NCI-H2227 (cell line): ENCODE data around the gene HEXIM2.
A peak's percentile ranks its signal among the peaks of the same experiment; 100 is the strongest.
"Not testable (repeated sequence)": the region's sequence is repeated elsewhere in the genome, so short reads cannot be mapped to it uniquely, and the experiment has no call there.

Experiments used
- DNase-seq: peaks from one replicate; lab custom pipeline; 2025; ENCODE audit not compliant: unreplicated experiment; lab: John Stamatoyannopoulos, UW

Gene HEXIM2, protein sequence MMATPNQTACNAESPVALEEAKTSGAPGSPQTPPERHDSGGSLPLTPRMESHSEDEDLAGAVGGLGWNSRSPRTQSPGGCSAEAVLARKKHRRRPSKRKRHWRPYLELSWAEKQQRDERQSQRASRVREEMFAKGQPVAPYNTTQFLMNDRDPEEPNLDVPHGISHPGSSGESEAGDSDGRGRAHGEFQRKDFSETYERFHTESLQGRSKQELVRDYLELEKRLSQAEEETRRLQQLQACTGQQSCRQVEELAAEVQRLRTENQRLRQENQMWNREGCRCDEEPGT

DNA sequence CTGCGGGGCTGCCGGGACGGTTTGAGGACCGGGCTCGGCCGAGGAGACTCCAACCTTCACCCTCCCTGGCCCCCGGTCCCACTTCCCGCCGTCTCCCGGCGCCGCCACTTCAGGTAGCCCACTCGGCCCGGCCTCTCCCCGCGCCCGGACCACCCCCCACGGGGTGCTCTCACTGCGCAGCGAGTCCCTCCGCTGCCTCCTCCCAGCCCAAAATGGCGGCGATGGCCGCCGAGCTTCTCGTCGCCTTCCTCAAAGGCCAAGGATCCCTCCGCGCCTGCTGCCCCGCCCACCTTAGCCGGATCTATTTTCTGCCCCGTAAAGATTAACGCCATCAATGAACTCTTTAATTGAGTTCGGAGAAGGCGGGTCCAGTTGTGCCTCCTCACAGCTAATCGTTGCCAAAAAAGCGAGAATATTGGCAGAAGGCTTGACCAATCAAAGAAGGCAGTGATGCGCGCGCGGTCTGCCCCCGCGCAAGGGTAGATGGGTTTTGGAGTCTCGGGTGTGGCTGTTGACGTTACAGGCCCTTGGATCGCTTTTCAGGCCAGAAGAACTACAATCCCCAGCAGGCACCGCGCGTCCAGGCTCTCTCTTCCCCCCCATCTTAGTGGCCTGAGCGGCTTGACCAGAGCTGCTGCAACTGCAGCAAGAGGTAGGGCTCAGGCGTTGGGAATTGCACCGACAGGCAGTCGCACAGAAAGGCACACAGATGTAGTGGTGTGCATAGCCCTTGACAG, at the start of gene HEXIM2:
HEXIM2 (plus strand) TSS at position 588 of the 737 bp plus-strand sequence. CDS start 919 bp downstream, outside the sequence.
- DNase-seq: peak; percentile 100

DNA sequence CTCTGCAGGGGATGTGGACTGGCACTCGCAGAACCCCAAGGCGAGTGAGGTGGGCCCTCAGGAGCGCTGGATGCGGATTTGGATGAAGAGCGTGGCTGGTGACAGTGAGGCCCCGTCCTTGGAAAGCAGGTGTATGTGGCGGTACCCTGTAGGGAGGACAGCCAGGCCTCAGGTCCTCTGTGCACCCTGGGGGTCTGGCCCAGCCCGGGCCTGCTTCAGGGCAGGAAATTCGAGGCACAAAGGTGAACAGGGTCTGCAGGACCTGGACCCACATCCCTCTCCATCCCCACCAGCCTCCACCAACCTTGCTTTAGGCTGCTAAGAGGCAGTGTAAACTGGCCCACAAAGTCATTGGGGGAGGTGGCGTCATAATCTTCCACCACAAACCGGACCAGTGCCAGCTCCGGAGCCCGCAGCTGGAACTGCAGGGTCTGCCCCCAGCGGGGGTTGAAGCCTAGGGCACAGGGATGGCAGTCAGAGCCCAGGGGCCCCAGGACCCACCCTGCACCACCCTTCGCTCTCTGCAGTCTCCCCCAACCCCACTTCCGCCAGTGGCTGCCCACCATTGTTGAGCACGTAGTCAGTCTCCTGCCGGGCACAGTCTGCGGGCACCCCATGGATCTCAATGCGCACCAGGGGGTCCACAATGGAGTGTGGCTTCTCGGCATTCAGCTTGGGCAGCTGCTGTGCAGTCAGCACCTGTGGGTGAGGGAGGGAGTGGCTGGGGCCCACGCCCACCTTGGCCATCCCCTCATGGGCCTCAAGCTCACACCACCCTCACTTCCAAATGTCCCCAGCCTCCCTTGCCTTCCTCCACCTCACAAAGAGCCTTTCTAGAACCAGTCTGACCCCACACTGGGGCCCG, 48.9 kb upstream of the HEXIM2 start:
- DNase-seq: no peak

DNA sequence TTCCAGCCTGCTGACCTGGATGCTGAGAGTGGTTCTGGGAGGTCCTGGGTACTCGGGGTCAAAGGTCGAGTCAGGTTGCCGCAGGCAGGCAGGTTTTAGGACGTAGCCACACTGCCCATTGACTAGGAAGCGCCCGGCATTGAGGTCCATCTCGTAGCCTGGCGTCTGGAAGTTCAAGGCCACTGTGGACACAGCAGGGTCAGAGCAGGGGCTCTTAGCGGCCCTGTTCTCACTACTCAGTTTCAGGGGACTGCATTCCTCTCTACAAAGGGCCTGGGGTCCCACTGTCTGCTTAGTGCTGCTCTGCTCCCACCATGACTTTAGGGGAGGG, 48.3 kb upstream of the HEXIM2 start:
- no peak for DNase-seq

DNA sequence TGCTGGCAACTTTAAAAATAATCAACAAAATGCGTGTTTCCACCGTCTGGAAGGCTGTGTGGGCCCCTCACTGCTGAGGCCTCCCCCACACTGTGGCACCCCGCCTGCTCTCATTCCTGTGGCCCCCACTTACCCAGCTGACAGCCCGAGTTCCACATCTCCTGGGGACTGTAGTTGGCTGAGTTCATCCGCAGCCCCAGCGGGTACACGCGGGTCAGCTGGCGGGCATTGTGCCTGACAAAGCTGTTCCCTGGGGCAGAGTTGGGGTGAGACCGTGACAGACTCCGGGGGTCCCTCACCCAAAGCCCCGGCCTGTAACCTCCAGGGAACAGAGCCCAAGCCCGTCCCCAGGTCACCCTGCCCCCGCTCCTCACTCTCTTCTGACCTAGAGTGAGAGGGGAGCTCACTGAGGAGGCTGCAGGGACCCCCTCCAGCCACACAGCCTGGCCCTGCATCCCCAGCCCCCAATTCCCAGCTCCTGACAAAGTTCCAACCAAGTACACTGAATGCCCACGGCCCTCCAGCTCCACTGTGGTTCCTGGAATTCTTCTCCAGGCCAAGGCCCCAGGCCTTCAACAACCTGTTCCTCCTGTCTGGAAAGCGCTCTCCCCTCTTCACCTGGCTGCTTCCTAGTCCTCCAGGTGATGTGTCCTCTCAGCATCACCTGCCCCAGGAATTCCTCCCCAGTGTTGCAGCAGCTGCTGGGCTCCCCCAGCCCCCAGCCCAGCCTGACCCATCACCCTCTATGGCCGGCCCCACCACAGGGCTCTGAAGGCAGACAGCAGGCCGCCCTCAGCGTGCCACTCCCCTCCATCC, 47.4 kb upstream of the HEXIM2 start:
- DNase-seq: no peak

DNA sequence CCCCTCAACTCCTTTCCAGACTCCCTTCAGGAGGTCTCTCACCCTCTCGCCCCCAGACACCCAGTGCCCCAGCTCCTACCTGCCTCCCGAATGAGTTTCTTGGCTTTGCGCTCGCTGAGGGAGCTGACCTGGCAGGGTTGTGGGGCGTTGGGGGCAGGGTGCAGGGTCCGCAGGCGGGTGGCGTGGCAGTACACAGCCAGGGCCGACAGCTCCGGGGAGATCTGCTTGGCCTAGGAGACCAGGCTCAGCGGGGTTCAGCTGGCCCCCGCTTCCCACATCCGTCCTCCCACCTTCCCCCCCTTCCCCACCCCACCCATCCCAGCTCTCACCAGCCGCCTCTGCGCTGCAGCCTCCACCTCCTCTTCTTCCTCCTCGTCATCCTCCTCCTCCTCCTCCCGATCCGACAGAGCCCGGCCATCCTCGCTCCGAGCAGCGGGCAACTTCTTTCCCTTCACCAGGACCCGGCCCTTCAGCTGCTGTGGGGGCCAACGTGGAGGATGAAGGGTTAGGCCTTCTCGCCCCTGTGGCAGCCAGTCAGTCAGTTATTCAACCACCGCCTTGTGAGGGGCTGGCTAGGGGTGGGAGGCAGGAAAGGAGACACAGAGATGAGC, 46.6 kb upstream of the HEXIM2 start:
- no peak for DNase-seq

DNA sequence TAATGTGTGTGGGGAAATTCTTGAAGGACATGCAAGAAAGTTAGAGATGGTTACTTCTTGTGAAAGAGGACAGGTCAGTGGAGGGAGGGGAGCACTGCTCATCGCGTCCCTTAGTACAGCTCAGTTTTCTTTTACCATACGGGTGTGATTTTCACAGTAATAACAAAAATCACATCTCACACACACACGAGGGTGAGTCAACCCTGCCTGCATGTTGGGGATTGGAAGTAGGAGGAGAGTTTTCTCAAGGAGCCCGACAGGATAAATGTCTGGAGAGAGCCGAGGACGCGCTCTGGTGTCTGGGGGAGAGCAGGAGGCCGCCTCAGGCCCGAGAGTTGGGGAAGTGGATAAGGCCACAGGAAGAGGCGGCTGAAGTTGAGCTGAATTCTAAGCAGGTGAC, 45.8 kb upstream of the HEXIM2 start:
- no peak for DNase-seq

DNA sequence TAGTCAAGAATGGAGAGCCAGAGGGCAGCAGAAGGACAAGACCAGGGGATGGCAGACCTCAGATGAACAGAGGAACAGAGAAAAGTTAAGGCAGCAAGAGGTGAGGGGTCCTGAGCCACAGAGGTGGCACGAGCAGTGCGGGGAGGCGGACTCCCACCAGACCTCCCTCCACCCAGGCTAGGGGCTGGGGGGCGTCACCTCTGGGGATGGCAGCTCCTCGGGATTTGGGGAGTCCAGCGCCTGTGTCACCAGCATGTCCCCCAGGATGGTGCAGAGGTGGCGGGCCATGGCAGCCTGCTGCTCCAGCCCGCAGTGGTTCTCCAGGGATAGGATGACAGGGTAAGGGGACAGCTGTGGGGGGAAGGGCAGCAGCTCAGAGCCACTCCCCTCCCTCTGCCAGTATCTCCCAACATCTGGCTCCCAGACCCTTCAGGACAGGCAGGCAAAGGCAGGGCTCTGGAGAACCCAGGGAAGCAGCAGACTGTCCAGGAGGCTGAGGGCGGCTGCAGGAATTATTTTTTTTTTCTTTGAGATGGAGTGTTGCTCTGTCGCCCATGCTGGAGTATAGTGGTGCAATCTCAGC, 45.1 kb upstream of the HEXIM2 start:
- no peak for DNase-seq

DNA sequence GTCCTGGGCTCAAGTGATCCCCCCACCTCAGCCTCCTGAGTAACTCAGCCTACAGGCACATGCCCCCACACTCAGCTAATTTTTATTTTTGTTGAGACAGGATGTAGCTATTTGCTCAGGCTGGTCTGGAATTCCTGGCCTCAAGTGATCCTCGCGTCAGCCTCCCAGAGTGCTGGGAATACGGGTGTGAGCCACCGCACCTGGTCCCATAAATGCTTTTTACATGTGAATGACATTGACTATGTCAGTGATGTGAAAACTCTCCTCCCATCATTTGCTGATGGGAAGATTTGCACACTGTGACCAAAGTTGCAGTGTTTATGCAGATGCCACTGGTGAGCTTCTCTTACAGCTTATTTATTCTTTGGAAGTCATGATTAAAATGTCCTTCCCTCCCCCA, 44.3 kb upstream of the HEXIM2 start:
- no peak for DNase-seq

DNA sequence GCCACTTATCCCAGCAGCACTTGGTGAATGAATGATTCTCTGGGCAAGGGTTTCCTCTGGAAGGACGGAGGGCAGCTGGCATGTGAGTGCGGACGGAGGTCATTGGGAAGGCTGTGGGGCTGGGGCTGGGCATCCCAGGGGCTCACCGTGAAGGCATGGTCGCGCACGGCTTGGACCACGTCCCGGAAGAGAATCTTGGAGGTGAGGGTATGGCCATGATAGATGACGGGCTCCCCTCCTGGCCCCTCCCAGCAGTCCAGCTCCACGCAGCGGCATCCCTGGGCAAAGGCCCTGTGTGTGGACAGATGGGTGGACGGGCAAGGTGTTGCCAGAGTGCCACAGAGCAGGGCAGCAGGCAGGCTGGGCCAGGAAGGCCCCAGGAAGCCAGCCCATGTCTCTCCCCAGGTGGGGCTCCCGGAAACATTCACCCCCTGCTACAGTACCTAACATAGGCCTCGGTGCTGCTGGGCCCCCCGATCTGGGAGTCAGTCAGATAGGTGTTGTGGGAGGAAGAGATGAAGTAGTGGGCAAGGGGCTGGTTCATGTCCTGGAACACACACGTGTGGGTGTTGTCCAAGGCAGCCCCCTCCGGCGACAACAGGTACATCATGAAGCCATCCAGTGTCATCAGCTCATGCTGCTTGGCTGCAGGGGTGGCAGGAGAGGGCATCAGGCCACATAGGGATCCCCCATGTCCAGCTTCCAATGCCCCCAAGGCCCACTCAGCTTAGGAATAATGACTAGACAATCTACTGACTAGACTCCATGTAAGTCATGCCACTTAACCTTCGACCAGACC, 43.6 kb upstream of the HEXIM2 start:
- DNase-seq: no peak

DNA sequence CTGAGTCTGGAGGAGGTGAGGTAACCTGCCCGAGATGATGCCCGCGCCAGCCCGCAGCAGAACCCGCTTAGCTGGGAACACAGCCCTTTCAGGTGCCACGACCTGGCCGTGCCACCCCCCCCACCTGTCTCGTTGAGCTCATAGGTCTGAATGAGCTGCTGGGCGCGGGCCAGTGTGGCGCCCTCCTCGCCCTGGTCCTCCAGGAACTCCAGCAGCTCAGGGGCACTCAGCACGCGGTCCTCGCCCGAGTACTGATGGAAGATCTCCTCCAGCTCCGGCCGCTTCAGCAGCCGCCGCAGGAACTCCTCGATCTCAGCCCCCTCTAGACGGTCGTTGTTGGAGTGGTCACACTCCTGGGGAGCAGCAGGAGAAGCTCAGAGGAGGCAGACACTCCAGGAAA, 43.0 kb upstream of the HEXIM2 start:
- no peak for DNase-seq

DNA sequence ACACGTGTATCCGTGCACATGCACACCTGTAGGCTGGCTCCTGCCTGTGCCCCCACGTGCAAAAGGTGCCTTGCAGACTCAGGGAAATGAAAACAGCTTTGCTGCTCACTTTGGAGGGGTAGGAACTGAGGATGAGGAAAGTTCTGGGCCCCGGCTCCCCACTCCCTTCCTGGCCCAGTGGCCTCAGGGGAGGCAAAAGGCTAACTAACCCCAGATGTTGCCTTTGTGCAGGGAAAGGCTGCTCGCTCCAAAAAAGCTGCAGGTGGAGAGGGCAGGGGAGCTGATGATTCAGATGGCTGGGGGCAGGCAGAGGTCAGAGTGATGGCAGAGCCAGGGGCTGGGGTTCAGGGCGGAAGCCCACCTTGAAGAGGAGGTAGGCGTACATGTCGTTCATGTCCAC, 41.7 kb upstream of the HEXIM2 start:
- DNase-seq: no peak

DNA sequence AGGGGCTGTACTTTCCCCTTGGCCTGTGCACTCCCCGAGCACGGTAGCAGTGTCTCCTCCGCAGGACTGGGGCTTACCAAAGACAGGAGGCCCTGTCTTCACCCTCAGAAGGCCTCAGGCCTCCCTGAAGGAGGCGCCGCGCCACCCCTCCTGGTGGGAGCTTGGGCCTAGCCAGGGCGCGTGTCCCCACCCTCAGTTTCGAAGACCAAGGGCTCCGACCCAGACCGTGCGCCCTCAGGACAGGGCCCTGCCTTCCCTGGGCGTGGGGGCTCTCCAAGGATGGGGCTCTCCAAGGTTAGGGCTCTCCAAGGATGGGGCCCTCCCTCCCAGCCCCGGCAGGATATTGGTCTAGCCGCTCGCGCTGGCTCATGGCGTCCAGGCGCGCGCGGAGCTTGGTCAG, 41.1 kb upstream of the HEXIM2 start:
- DNase-seq: no peak

DNA sequence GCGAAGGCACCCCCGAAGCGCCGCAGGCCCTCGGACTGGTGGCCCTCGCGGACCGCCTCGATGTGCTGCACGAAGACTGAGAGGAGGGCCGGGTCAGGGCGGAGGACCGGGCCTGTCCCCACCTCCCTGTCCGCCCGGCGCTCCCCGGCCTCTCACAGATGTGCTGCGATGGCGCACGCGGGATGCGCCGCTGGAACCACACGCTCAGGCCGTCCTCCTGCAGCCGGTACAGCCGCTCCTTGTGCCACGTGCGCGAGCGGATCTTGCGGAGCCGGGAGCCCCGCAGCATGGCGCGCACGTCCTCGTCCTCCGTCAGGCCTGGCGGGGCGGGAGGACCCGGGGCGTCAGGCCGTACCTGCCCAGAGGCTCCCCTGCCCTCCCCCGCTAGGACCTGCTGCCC, 40.6 kb upstream of the HEXIM2 start:
- no peak for DNase-seq

DNA sequence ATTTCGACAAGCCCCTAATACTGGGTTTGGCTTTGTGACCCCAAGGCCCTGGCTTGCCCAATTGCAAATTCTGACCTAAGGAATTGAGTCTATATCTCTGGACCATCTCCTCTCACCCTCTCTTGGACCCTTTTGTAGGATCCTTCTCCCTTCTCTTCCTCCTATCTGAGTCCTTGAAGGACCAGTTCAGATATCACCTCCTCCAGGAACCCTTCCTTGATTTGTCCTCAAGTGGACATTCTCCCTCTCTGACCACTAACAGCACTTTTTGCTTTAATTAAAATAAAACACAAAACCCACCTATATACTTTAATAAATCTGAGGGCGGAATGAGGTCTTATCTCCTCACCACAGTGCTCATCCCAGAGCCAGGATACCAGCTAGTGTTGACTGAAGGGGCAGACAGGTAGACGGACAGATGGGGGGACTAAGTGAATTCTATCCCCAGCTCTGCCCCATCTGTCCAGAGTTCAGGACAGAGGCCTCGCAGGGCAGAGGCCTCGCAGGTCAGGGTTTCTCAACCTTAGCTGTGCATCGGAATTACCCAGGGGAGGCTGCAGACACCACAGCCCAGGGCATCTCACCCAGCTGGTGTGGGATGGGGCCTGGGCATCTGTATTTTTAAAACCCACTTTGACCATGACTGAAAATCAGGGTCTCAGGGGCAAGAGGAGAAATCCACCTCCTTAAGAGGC, 38.5 kb upstream of the HEXIM2 start:
- no peak for DNase-seq

DNA sequence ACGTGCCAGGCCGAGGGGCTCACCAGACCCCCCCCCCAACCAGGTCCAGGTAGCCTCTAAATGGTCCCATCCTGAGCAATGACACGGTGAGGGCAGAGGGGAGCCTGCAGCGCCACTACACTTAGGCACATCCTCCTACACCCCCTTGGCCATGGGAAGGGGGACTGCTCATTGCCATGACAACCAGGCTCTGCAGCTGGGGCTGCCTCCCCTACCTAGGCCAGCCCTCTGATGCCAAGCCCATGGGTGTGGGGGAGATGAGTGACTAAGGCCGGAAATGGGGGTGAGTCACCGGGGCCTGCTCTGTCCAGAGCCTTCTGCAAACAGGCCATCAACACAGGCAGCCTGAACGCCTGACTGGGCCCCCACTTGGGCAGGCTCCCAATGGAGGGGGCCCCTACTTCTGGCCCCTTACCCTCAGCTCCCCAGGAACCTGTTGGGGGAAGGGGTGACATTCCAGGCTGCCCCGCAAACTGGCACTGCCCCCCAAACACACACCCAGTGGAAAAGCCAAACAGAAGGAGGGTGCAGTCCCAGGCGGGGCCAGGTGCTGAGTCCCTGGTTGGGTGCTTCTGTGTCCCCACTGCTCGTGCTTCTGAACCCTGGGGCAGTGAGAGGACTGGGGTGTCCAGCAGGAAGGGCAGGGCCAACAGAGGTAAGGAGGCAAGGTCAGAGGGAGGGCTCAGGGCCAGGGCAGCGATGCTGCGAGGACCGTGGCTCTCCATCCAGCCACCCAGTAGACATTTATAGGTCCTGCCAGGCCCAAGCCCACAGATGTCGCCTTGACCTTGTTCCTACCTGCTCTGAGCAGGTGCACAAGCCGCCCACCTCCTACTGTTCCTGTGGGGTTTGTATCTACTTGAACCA, 37.5 kb upstream of the HEXIM2 start:
- peak; percentile 55 for DNase-seq

DNA sequence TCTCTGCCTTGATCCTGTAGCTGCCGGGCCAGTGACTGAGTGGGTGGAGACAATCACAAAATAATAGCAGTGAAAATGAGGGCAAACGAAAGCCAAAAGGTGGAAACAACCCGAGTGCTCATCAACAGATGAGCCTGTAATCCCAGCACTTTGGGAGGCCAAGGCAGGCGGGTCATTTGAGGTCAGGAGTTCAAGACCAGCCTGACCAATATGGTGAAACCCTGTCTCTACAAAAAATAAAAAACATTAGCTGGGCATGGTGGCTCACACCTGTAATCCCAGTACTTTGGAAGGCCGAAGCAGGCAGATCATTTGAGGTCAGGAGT, 36.9 kb upstream of the HEXIM2 start:
- DNase-seq: not testable (repeated sequence)

DNA sequence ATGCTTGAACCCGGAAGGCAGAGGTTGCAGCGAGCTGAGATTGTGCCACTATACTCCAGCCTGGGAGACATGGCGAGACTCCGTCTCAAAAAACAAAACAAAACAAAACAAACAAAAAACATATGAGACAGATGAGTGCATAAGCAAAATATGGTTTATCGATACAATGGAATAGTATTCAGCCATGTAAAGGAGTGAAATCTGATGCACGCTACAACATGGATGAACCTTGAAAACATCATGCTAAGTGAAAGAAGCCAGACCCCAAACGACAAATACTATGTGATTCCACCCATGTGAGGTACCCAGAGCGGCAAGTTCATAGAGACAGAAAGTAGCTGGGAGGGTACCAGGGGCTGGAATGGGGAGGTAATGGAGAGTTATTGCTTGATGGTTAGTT, 36.2 kb upstream of the HEXIM2 start:
- no peak for DNase-seq

DNA sequence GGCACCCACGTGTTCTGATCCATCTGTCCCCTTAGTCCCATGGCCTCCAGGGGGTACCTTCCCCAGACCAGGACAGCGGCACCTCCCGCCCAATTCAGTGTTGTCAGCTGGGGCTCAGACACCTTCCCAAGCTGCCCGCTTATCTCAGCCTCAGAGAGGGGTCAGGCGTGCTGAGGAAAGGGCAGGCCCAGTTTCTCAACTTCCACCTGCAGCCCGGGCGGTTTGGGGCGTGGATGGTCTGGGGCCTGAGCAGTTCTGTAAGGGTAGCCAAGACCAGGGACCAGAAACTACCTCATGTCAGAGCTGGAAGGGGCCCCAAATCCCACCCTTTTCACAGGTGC, 34.5 kb upstream of the HEXIM2 start:
- no peak for DNase-seq
